ENCODE results near the gene TMEM178B. TPM values are rescaled to one million over a fixed set of nuclear protein-coding genes. Genes with fewer than 3 reads are reported as not detected.

Gene TMEM178B
- polyA plus RNA-seq, 1 donor (not counting 4 experiments of a cell fraction or from before 2014, with no cell fraction given) = not detected

GRCh38 chr7:141322383-141322782, 248.5 kb downstream of the TMEM178B start:
- Histone ChIP-seq H3K9ac (ENCODE audit: control insufficient read depth, extremely low read depth, insufficient read depth, low read length) (no peak overlapping the region), H3K27me3 (ENCODE audit: control insufficient read depth, extremely low read depth, insufficient read depth, low read length) (no peaks in the 10 kb centered on the region), H3K4me2 (ENCODE audit: control insufficient read depth, extremely low read depth, insufficient read depth, low read depth, low read length) (no peak overlapping the region), H3K9me3 (ENCODE audit: control insufficient read depth, low read depth, low read length) (no peaks in the 10 kb centered on the region), H3K79me2 (ENCODE audit: control insufficient read depth, insufficient read depth, low read length) (no peaks in the 10 kb centered on the region), H3K4me3 (ENCODE audit: control insufficient read depth in 2 of 3, extremely low read depth in 1 of 3, insufficient read depth in 2 of 3, low read depth in 1 of 3, low read length in 3 of 3) (no peak overlapping the region), H3K9me1 (ENCODE audit: control insufficient read depth, extremely low read depth, insufficient read depth, low read length) (no peaks in the 10 kb centered on the region), H3K4me1 (ENCODE audit: control insufficient read depth, extremely low read depth, insufficient read depth, low read length) (no peaks in the 10 kb centered on the region), H4K20me1 (ENCODE audit: control insufficient read depth, extremely low read depth, insufficient read depth, low read length) (no peaks in the 10 kb centered on the region), H3K27ac (ENCODE audit: control insufficient read depth, insufficient read depth, low read length) (no peak overlapping the region), H3K36me3 (ENCODE audit: control insufficient read depth in 2 of 2, extremely low read depth in 1 of 2, insufficient read depth in 2 of 2, low read length in 2 of 2) (no peaks in the 10 kb centered on the region), H2AFZ (ENCODE audit: control insufficient read depth, low read length) (no peak overlapping the region)
- dilution Hi-C loops (cut with MboI; ENCODE audit: extremely low pct_ligation_motif_present, low sequenced_read_pairs) = no loop called here
- TF ChIP-seq EZH2 (IDR thresholded peaks at IDR 0.05; ENCODE audit: low read length) (no peak), CTCF (optimal IDR thresholded peaks at IDR 0.05 in 1 of 3, IDR thresholded peaks at IDR 0.05 in 1 of 3, conservative IDR thresholded peaks at IDR 0.05 in 1 of 3; ENCODE audit: extremely low read depth in 1 of 3, insufficient read depth in 2 of 3, low read length in 3 of 3) (no peak)
- no peak for DNase-seq (ENCODE audit: low read depth, low spot score)
- no peak for FAIRE-seq

- Histone ChIP-seq H2AFZ (ENCODE audit: control insufficient read depth, low read length) (no peak overlapping the region), H3K4me1 (ENCODE audit: control insufficient read depth, extremely low read depth, insufficient read depth, low read length) (no peaks in the 10 kb centered on the region), H3K9me3 (ENCODE audit: control insufficient read depth, low read depth, low read length) (no peaks in the 10 kb centered on the region), H3K9ac (ENCODE audit: control insufficient read depth, extremely low read depth, insufficient read depth, low read length) (no peak overlapping the region), H3K4me3 (ENCODE audit: control insufficient read depth in 2 of 3, extremely low read depth in 1 of 3, insufficient read depth in 2 of 3, low read depth in 1 of 3, low read length in 3 of 3) (no peak overlapping the region), H3K27ac (ENCODE audit: control insufficient read depth, insufficient read depth, low read length) (no peak overlapping the region), H3K27me3 (ENCODE audit: control insufficient read depth, extremely low read depth, insufficient read depth, low read length) (no peaks in the 10 kb centered on the region), H3K4me2 (ENCODE audit: control insufficient read depth, extremely low read depth, insufficient read depth, low read depth, low read length) (no peak overlapping the region), H3K36me3 (ENCODE audit: control insufficient read depth in 2 of 2, extremely low read depth in 1 of 2, insufficient read depth in 2 of 2, low read length in 2 of 2) (no peaks in the 10 kb centered on the region), H3K79me2 (ENCODE audit: control insufficient read depth, insufficient read depth, low read length) (no peaks in the 10 kb centered on the region), H3K9me1 (ENCODE audit: control insufficient read depth, extremely low read depth, insufficient read depth, low read length) (no peaks in the 10 kb centered on the region), H4K20me1 (ENCODE audit: control insufficient read depth, extremely low read depth, insufficient read depth, low read length) (no peaks in the 10 kb centered on the region)
- FAIRE-seq (no peak), DNase-seq (ENCODE audit: low read depth, low spot score) (no peak)
- TF ChIP-seq EZH2 (IDR thresholded peaks at IDR 0.05; ENCODE audit: low read length) = no peak
- TF ChIP-seq CTCF (optimal IDR thresholded peaks at IDR 0.05 in 1 of 3, IDR thresholded peaks at IDR 0.05 in 1 of 3, conservative IDR thresholded peaks at IDR 0.05 in 1 of 3; ENCODE audit: extremely low read depth in 1 of 3, insufficient read depth in 2 of 3, low read length in 3 of 3) = no peak
- dilution Hi-C loops (cut with MboI; ENCODE audit: extremely low pct_ligation_motif_present, low sequenced_read_pairs) = no loop called here
Observed at GRCh38 chr7:141323826-141324225, 250.0 kb downstream of the TMEM178B start.
